Fibroblast of pulmonary artery (primary cell): ENCODE data around the gene HABP2.

Experiments
- DNase-seq: peaks from one replicate; pipeline ENCODE4 v3.0.0-alpha.2; 2010; ENCODE audit warnings: low read depth
- H3K4me3 ChIP-seq: replicated peaks from 2 replicates; pipeline ENCODE4 v1.5.1; 2011; ENCODE audit warnings: low read depth, mild to moderate bottlenecking, control low read depth, low read length, moderate library complexity
- TF ChIP-seq, protein P1 (sequence below): IDR thresholded peaks from 2 replicates; pipeline ENCODE4 v1.5.1; 2011; ENCODE audit warnings: mild to moderate bottlenecking, control low read depth, low read length, inconsistent platforms; ENCODE audit errors: missing control alignments

The HABP2 gene

DNA sequence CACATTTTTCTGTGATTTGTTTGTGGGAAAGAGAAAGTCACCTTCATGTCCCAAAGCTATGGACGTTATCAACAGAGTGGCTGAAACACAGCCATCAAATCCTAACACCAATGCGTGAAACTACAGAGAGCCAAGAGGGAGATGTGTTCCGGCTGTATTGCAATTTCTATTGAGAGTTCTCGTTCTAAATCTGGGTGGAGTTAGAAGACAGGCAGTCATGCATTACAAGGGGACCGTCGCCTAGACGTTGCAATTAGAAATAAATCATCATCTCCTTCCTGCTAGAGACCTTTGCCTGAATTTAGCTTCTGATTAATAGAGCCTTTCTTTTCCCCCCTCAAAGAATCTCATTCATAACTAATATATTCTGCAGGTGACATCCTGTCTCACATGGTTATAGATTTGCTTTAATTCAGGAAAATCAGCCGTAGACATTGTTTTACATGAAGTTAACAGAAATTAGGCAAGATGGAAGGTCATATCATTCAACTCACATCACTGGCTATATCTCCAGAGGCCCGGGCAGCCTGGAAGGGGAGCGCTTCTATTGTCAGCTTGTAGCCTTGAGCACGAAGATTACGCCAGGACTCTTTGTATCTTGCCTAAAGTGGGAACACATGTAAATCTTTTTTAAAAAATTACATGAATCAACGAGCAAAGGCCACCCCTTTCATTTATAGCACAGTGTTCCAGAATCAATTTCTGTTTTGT lies 52.6 kb downstream of the HABP2 start:
- no peak overlapping the region for H3K4me3 ChIP-seq
- DNase-seq, result no peak
- TF ChIP-seq, protein P1, sequence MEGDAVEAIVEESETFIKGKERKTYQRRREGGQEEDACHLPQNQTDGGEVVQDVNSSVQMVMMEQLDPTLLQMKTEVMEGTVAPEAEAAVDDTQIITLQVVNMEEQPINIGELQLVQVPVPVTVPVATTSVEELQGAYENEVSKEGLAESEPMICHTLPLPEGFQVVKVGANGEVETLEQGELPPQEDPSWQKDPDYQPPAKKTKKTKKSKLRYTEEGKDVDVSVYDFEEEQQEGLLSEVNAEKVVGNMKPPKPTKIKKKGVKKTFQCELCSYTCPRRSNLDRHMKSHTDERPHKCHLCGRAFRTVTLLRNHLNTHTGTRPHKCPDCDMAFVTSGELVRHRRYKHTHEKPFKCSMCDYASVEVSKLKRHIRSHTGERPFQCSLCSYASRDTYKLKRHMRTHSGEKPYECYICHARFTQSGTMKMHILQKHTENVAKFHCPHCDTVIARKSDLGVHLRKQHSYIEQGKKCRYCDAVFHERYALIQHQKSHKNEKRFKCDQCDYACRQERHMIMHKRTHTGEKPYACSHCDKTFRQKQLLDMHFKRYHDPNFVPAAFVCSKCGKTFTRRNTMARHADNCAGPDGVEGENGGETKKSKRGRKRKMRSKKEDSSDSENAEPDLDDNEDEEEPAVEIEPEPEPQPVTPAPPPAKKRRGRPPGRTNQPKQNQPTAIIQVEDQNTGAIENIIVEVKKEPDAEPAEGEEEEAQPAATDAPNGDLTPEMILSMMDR, result no peak

DNA sequence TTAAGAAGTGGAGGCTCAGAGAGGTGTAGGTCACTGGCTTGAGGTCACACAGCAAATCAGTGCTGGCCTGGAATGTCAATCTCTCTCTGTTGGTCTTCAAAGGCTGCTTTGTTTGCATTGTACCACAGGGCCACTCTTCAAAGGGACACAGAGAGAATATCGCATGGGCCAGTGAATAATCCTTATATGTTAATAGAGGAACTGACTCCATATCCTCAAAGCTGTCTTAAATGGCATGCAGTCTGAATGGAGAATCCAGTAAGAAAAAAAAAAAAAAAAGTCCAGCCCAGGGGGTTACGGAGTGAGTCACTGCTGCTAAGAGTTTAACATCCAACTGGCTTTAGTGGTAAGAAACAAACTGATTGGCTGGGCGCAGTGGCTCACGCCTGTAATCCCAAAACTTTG lies 56.9 kb downstream of the HABP2 start:
- no peak overlapping the region for H3K4me3 ChIP-seq
- no peak for DNase-seq
- TF ChIP-seq, protein P1, result no peak

DNA sequence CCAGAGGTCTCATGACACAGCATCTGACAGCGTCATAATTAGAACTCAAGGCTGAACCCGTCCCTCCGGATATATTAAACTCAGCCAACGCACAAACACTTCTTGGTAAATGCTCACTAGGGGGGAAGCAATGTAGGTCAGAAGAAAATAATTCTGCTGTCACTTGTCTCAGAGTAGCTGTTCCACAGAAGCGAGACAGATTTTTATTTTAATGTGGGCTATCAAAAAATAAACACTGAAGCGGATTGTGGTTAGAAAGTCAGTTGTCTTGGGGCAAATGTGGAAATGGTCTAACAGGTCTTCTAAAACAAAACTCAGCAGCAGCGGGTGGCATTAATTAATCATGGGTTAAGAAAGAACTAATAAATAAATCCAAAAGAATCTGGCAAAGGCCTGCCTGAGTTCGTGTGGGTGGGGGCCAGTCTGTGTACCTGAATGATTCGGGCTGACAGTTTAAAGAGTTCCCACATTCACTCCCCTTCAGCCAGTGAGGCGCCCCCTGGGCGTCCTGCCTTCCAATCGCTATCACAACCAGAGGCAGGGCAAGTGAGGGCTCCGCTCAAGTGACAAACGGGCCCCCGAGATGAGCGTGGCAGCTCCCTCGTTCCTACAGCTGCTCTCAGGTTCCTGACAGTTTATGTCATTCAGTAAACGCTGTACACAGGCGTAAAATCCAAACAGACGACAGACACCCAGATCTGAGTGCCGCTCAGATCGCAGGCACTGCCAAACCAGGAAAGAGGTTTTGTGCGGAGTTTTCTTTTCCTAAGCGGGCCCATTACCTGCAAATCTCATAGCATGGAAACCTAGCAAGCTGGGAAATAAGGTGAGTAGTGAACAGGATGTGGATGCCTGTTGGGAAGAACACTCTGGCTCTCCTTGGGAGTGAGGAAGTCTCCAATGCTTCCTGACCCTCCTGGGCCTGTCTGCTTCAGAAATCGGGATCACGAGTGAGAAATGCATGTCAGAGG lies 58.1 kb downstream of the HABP2 start:
- TF ChIP-seq, protein P1, result no peak
- no peak for DNase-seq
- no peak overlapping the region for H3K4me3 ChIP-seq

DNA sequence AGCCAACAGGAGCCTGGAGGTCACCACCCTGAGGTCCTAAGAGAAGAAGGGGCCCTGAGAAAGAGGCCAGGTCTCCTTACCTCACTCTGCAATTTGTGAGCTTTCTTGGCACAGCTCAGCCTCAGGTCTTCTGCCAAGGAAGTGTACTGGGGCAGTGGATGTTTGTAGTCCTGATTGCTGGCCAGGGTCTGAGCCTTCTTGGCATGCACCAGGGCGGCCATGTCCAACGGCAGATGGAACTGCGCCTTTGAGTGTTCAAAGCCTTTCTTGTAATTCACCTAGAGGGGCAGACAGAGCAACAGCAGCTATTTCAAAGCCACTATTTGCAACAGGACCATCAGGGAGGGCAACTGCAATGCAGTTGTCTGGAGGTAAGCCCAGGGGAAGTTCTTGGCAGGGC lies 59.3 kb downstream of the HABP2 start:
- TF ChIP-seq, protein P1, result no peak
- no peak overlapping the region for H3K4me3 ChIP-seq
- no peak for DNase-seq

DNA sequence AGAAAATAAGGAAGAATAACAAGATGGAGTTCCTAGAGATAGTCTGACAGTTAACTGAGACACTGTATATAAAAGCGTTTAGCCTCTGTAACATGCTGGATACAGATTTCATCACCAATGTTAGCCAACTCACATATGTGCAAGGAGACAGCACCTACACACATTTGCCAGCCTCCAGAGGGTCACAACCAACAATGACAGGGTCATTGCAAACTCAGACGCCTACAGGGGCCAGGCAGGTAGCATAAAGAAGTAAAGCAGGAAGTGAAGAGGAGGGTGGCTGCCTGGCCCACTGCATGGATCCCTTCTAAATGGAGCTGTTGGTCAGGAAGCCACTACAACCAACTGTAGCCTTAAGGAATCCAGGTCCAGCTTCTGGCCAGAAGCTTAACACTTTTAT lies 60.6 kb downstream of the HABP2 start:
- no peak for DNase-seq
- TF ChIP-seq, protein P1, result no peak

DNA sequence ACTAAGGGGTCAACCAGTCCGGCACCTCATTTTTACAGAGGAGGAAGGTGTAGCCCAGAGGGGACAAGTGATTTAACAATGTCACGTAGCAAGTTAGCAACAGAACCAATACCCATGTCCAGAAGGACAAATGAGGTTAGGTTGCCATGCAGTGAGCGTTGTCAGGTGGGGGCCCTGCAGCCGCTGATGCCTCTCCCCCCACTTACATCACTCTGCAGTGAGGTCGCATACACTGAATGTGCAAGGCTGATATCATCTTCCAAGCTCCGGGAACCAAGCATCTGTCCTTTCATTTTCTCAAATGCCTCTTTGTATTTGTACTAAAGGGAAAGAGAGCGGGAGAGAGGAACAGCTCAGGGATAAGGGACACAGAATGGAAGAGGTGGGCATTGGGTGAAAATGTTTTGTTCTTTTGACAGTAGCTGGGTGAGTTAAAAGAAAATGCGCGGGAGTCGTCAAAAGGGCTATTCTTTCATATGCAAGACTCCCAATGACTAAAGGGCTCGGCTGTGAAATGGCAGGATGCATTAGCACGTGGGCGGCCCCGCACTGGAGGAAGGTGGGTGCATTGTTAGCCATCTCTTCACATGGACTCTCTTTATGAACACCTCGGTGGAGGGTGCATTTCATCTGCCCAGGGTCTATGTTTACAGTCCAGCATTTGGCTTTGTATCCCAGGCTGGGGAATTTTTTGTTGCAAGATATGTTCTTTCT lies 61.3 kb downstream of the HABP2 start:
- H3K4me3 ChIP-seq, result no peak overlapping the region
- TF ChIP-seq, protein P1, result no peak
- DNase-seq, result no peak

More for the DNA sequence above, 60.6 kb downstream of the HABP2 start:
- H3K4me3 ChIP-seq, result no peak overlapping the region
